Pancreas (tissue), 10 donors: ENCODE measurements around the gene FAM47C. TPM values are rescaled to one million over a fixed set of nuclear protein-coding genes. Genes with fewer than 3 reads are reported as not detected.
"Not testable (repeated sequence)": the region's sequence is repeated elsewhere in the genome, so short reads cannot be mapped to it uniquely, and the experiment has no call there.

Source experiments
- ATAC-seq, 4 donors: fragments of 200-7000 bp; cut with Tn5 transposase; one replicate each; pipeline versions ENCODE4 v1.8.0 to v1.9.1; 2020; ENCODE audit warnings: mild to moderate bottlenecking in 4 of 4, moderate library complexity in 4 of 4
- DNase-seq, 6 donors: peaks; one replicate each; pipeline ENCODE4 v3.0.0-alpha.2; 2020
- FAIRE-seq: peaks from 2 replicates; lab custom pipeline; 2012; peaks lifted over from hg19 to GRCh38; lab: Jason Lieb, UNC
- H3K27ac ChIP-seq, 4 donors: fragments of 200-600 bp; sonication (generic); 1 replicate in 3 of 4; 2 replicates in 1 of 4; pipeline versions ENCODE4 v1.5.0 to v1.8.0; 2020
- H3K27me3 ChIP-seq, 4 donors: fragments of 200-600 bp; one replicate each; pipeline ENCODE4 v1.8.0; 2021
- H3K36me3 ChIP-seq, 3 donors: fragments of 200-600 bp; sonication (generic) in 1 of 3; one replicate each; pipeline versions ENCODE4 v1.5.0 to v1.8.0; 2020 to 2021
- H3K4me1 ChIP-seq, 3 donors: fragments of 200-600 bp; one replicate each; pipeline ENCODE4 v1.8.0; 2021
- H3K4me3 ChIP-seq, 4 donors: fragments of 200-600 bp; sonication (generic) in 2 of 4; one replicate each; pipeline versions ENCODE4 v1.5.0 to v1.8.0; 2020 to 2021
- H3K9me3 ChIP-seq, 4 donors: fragments of 200-600 bp; one replicate each; pipeline ENCODE4 v1.8.0; 2021
- WGBS, 2 donors: extraction: QIAGEN DNeasy Blood & Tissue Kit; methylation state at CpG; one replicate each; pipeline ENCODE4 v1.1.7; 2013; 5-methylcytosine and 5-hydroxymethylcytosine counted together
- intact Hi-C, 3 donors: fragments of 100-400 bp; cut with DNase I; formaldehyde crosslinking; loops; one replicate each; pipeline versions ENCODE4 v1.11.1 to v1.14.2; 2022
- polyA plus RNA-seq, 2 donors: library from polyadenylated mRNA; stranded (reverse); fragments of 200-250 nt; gene quantifications; one replicate each; pipeline ENCODE4 v1.2.3, GENCODE V29; 2013
- total RNA-seq, 6 donors: library from RNA; stranded (reverse); fragmentation: NEBNext Ultra II Directional in 4 of 6; extraction: Animal tissue kit (Norgen Biotek cat#: 25700) in 4 of 6; gene quantifications; one replicate each; pipeline versions ENCODE4 v1.2.1 to v1.2.4, GENCODE V29; 2021 to 2023
- TF ChIP-seq, protein P1 (sequence below), 4 donors: fragments of 200-600 bp; sonication (generic) in 3 of 4; IDR thresholded peaks; one replicate each; pipeline versions ENCODE4 v1.5.0 to v1.8.0; 2021; ENCODE audit warnings: antibody characterized with exemption in 4 of 4
- donor health status: healthy with polysubstance abuse.
- donor health status: DM: no; HTN: no; CAD: no; lungs with moderate emphysema.
- donor health status: DM: no; HTN: no; CAD: no.
- donor health status: control.
- donor health status: control.
- donor health status: Bipolar disorder and iron deficiency.
- donor health status: DM: yes; HTN: yes; CAD: no.
- donor health status: DM: no; HTN: no; CAD: no.
- donor health status: DM: no; HTN: no; CAD: no.
- donor health status: DM: yes; HTN: yes; CAD: no.

Gene FAM47C
- total and polyA plus RNA-seq, 8 donors: 0.04 to 0.06 (median 0.05) TPM; not detected in 5

DNA sequence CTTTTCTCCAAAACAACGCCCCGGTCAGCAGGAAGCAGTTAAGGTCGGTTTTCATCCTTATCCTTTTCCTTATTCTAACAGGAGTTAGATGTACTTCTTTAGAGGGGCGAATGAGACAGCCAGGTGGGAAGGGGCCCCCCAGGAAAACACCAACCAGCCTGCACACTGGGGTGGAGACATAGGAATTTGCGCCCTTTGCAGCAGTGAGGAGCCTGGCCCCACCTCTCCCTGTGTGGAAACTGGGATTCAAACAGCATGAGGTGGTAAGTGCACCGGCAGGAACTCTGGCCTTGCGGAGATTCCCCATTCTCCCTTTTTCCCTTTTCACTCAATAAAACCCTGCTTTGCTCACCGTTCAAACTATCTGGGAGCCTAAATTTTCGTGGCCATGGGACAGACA is 8.0 kb upstream of the FAM47C start:
- H3K4me3 ChIP-seq: no peak overlapping the region
- peaks cover 0 to 11% (median 0%) of the 10 kb centered on the region in 4 donors for H3K27me3 ChIP-seq
- ATAC-seq: no peak
- no peak for FAIRE-seq
- H3K4me1 ChIP-seq: no peaks in the 10 kb centered on the region
- no peak overlapping the region for H3K27ac ChIP-seq
- intact Hi-C loops: no loop called here
- DNase-seq: no peak
- WGBS, 2 donors: 46 to 53% methylated on average over 9 of the region's 9 CpGs
- TF ChIP-seq, protein P1, sequence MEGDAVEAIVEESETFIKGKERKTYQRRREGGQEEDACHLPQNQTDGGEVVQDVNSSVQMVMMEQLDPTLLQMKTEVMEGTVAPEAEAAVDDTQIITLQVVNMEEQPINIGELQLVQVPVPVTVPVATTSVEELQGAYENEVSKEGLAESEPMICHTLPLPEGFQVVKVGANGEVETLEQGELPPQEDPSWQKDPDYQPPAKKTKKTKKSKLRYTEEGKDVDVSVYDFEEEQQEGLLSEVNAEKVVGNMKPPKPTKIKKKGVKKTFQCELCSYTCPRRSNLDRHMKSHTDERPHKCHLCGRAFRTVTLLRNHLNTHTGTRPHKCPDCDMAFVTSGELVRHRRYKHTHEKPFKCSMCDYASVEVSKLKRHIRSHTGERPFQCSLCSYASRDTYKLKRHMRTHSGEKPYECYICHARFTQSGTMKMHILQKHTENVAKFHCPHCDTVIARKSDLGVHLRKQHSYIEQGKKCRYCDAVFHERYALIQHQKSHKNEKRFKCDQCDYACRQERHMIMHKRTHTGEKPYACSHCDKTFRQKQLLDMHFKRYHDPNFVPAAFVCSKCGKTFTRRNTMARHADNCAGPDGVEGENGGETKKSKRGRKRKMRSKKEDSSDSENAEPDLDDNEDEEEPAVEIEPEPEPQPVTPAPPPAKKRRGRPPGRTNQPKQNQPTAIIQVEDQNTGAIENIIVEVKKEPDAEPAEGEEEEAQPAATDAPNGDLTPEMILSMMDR (IDR thresholded peaks at IDR 0.05): no peak
- H3K9me3 ChIP-seq: no peaks in the 10 kb centered on the region
- no peaks in the 10 kb centered on the region for H3K36me3 ChIP-seq

DNA sequence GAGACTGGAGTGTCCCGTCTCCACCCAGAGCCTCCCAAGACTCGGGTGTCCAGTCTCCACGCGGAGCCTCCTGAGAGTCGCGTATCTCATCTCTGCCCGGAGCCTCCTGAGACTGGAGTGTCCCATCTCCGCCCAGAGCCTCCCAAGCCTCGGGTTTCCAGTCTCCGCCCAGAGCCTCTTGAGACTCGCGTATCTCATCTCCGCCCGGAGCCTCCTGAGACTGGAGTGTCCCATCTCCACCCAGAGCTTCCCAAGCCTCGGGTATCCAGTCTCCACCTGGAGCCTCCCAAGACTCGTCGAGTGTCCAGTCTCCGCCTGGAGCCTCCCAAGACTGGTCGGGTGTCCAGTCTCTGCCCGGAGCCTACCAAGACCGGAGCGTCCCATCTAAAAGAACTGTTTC is 2.3 kb downstream of the FAM47C start:
- ATAC-seq (no peak), DNase-seq (peak in 1 of 6 donors; percentile 56), FAIRE-seq (no peak)
- Histone ChIP-seq H3K36me3 (no peaks in the 10 kb centered on the region), H3K4me1 (no peaks in the 10 kb centered on the region), H3K27ac (no peak overlapping the region), H3K4me3 (no peak overlapping the region), H3K27me3 (peaks cover 0 to 7% (median 2%) of the 10 kb centered on the region in 4 donors), H3K9me3 (no peaks in the 10 kb centered on the region)
- TF ChIP-seq, protein P1 (IDR thresholded peaks at IDR 0.05): no peak
- intact Hi-C loops: no loop called here
- WGBS, 2 donors: 85 to 86% methylated on average over 22 of the region's 22 CpGs

DNA sequence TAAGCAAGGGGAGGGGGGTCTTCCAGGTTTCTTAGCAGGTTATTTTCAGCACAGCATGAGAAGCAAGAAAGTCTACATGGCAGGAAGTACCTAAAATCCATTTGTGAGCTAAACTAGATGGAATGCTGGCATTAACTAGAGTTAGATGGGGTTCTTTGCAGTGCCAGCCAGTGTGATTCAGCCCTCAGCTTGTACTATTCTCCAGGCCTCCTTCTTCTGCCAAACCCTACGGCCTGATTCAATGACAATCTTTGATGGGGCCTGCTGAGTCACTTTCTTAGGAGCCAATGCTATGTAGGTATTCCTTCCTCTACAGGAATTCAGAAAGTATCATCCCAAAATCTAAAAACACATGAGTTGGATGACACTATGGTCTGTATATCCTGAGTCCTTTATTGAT is 26.1 kb downstream of the FAM47C start:
- H3K36me3 ChIP-seq, H3K27me3 ChIP-seq, DNase-seq, H3K4me1 ChIP-seq, H3K4me3 ChIP-seq, ATAC-seq, H3K9me3 ChIP-seq, FAIRE-seq, intact Hi-C loops, H3K27ac ChIP-seq: not testable (repeated sequence)
- WGBS, 2 donors: 65 to 68% methylated on average over 1 of the region's 1 CpG

DNA sequence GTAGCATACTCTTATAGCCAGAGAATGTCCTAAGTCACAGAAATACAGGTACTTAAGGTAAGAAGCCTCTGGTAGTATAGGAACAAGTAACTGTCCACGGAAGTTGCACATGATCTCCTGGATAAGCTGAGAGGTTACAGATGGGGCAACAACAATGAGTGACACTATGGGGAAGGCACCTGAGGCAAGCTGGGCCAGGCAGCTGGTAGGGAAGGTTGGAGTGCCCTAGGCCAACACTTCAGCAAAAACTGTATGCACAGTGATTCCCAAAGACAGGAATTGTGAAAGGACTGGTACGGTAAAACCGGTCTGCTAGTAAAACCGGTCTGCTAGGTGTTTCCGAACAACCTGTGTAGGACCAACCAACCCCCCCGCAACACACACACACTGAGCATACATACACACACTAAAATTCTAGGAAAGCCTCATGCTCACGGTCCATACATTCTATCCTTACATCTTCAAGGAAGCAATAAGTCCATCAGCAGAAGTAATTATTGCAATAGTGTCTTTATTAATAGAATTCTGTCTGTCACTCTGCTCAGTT is 28.6 kb downstream of the FAM47C start:
- ATAC-seq, intact Hi-C loops, H3K4me1 ChIP-seq, H3K36me3 ChIP-seq, H3K9me3 ChIP-seq, FAIRE-seq, H3K4me3 ChIP-seq, DNase-seq, H3K27me3 ChIP-seq, H3K27ac ChIP-seq: not testable (repeated sequence)
- 83 to 85% methylated on average over 7 of the region's 7 CpGs for WGBS, 2 donors

DNA sequence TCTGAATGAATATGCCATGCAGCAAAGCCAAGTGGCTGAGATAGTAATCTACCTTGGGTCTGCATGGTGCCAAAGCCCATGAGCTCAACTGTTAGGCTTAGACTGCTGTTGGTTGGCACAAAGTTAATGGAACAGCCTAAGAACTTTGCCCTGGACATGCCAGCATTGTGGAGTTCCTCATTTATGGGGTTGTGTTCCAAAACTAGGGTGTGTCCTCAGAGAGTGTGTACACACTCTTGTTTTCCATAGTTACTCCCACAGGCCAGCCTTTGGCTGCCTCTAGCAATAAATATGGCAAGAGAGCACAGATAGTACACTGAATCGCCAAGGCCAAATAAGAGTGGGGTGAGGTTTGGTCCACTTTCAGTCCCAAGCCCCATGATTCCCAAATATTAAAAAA is 30.6 kb downstream of the FAM47C start:
- DNase-seq, H3K27ac ChIP-seq, intact Hi-C loops, ATAC-seq, H3K9me3 ChIP-seq, H3K4me1 ChIP-seq, H3K27me3 ChIP-seq, H3K36me3 ChIP-seq, H3K4me3 ChIP-seq: not testable (repeated sequence)
- WGBS, 2 donors: no CpG with 5 or more reads among the region's 1 CpG
- peak; percentile 54 for FAIRE-seq

DNA sequence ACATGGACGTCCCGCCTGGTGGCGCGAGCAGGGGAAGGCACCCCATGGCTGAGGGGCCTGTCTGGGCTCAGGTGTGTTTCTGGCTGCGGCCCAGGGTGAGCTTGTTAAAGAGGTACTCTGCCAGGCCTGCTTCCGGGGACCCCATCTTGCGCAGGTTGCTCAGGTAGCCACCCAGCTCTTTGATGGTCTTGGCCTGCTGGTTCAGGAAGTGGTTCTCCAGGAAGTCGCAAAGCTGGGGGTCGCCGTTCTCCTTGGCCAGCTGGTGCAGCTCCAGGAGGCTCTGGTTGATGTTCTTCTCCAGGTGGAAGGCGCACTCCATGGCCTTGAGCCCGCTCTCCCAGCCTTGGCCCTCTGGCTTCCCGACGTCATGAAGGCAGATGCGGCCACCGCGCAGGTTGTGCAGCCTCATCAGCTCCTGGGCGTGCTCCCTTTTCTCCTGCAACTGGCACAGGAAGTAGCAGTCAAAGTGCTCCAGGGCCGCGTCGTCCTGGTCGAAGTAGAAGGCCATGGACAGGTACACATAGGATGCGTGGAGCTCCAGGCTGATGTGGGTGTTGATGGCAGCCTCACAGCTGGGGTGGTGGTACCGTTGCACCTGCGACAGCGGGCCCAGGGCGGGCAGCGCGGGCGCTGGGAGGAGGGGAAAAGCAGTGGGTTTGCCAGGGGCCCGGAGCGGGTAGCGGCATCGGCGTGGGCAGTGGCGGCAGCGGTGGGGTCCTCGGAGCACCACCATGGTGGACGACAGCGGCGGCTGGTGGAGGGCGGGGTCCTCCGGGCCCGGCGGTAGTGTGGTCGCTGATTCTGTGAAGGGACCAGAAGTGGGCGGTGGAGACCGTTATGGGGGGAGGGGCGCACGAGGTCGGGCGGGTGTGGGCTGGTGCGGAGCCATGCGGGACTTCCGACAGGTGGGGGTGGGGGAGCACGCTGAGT is 35.1 kb downstream of the FAM47C start:
- DNase-seq: peak in 2 of 6 donors; percentile 51 to 58
- H3K4me1 ChIP-seq, H3K4me3 ChIP-seq, H3K27me3 ChIP-seq, H3K36me3 ChIP-seq, FAIRE-seq, H3K27ac ChIP-seq, intact Hi-C loops, H3K9me3 ChIP-seq, ATAC-seq: not testable (repeated sequence)
- 88 to 90% methylated on average over 50 to 56 of the region's 56 CpGs for WGBS, 2 donors
